ENCODE measurements around the gene TOGARAM2.
"Not testable (repeated sequence)": the region's sequence is repeated elsewhere in the genome, so short reads cannot be mapped to it uniquely, and the experiment has no call there.

Gene TOGARAM2

GRCh38 chr2:29079887-29080286 is 98.8 kb downstream of the TOGARAM2 start:
- no peak overlapping the region for H3K27ac ChIP-seq
- TF ChIP-seq CTCF (conservative IDR thresholded peaks at IDR 0.05) (no peak), ZFX (IDR thresholded peaks at IDR 0.05) (no peak)

- TF ChIP-seq ZFX (IDR thresholded peaks at IDR 0.05) (no peak), CTCF (conservative IDR thresholded peaks at IDR 0.05) (no peak)
- H3K27ac ChIP-seq = no peak overlapping the region
Measured at GRCh38 chr2:29080886-29081743, 100.0 kb downstream of the TOGARAM2 start.

GRCh38 chr2:29082804-29083495 is 101.9 kb downstream of the TOGARAM2 start:
- TF ChIP-seq CTCF (conservative IDR thresholded peaks at IDR 0.05) (no peak), ZFX (IDR thresholded peaks at IDR 0.05) (no peak)
- H3K27ac ChIP-seq = no peak overlapping the region

GRCh38 chr2:29084554-29084953 is 103.5 kb downstream of the TOGARAM2 start:
- TF ChIP-seq CTCF (conservative IDR thresholded peaks at IDR 0.05) = no peak
- no peak for TF ChIP-seq ZFX (IDR thresholded peaks at IDR 0.05)
- H3K27ac ChIP-seq = no peak overlapping the region

- H3K27ac ChIP-seq = not testable (repeated sequence)
Measured at GRCh38 chr2:29090311-29090710, 109.2 kb downstream of the TOGARAM2 start.

- H3K27ac ChIP-seq = no peak overlapping the region
- TF ChIP-seq ZFX (IDR thresholded peaks at IDR 0.05) = no peak
Measured at GRCh38 chr2:29096969-29097368, 115.9 kb downstream of the TOGARAM2 start.

- TF ChIP-seq ZFX (IDR thresholded peaks at IDR 0.05) = no peak
- TF ChIP-seq CTCF (conservative IDR thresholded peaks at IDR 0.05) = no peak
- H3K27ac ChIP-seq = no peak overlapping the region
Measured at GRCh38 chr2:29097569-29097968, 116.5 kb downstream of the TOGARAM2 start.

- no peak overlapping the region for H3K27ac ChIP-seq
- TF ChIP-seq ZFX (IDR thresholded peaks at IDR 0.05) (no peak), CTCF (conservative IDR thresholded peaks at IDR 0.05) (no peak)
Measured at GRCh38 chr2:29100564-29100963, 119.5 kb downstream of the TOGARAM2 start.
